ENCODE results near the gene ALKBH8.

Gene ALKBH8

DNA sequence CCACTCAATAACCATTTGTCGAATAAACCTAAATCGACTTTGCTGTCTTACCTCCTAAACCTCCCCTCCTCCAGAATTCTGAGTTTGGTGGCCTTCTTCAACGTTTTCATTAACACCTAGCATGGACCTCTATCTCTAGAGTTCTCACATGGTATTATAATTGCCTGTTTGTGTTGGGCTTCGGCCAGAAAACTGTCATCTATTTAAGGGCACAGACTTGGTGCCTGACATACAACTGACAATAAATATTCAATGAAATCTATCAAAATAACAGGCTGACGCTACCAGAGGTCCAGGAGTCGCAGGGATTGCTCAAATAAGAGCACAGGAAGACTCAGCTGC lies 687 bp downstream of the ALKBH8 start:
- H3K4me3 ChIP-seq (ENCODE audit: low read length), result peak overlapping the region; percentile 68
- no peak for DNase-seq (ENCODE audit: low read depth)
- TF ChIP-seq, protein P1, sequence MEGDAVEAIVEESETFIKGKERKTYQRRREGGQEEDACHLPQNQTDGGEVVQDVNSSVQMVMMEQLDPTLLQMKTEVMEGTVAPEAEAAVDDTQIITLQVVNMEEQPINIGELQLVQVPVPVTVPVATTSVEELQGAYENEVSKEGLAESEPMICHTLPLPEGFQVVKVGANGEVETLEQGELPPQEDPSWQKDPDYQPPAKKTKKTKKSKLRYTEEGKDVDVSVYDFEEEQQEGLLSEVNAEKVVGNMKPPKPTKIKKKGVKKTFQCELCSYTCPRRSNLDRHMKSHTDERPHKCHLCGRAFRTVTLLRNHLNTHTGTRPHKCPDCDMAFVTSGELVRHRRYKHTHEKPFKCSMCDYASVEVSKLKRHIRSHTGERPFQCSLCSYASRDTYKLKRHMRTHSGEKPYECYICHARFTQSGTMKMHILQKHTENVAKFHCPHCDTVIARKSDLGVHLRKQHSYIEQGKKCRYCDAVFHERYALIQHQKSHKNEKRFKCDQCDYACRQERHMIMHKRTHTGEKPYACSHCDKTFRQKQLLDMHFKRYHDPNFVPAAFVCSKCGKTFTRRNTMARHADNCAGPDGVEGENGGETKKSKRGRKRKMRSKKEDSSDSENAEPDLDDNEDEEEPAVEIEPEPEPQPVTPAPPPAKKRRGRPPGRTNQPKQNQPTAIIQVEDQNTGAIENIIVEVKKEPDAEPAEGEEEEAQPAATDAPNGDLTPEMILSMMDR (IDR thresholded peaks at IDR 0.05; ENCODE audit: insufficient read depth, low read depth, low read length, missing control alignments), result no peak

DNA sequence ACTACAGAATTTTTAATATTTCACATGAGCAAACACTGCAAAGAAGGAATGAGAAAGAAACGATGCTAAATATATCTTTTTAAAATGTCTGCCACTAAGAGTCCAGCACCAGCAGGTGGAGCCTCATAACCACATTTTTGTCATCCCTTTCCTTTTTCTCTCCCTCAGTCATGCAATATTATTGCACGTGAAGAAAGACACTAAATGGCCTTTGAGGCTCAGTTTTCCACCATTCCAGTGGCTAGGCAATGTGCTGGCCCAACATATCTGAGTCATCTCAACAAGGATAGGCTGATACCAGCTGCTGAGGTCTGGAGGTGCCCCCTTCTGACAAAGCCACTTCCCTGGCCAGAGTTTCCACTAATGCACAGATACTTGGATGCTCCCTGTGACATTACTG lies 1.8 kb downstream of the ALKBH8 start:
- DNase-seq (ENCODE audit: low read depth), result peak; percentile 62
- TF ChIP-seq, protein P1 (IDR thresholded peaks at IDR 0.05; ENCODE audit: insufficient read depth, low read depth, low read length, missing control alignments), result peak; percentile 64
- H3K4me3 ChIP-seq (ENCODE audit: low read length), result no peak overlapping the region

DNA sequence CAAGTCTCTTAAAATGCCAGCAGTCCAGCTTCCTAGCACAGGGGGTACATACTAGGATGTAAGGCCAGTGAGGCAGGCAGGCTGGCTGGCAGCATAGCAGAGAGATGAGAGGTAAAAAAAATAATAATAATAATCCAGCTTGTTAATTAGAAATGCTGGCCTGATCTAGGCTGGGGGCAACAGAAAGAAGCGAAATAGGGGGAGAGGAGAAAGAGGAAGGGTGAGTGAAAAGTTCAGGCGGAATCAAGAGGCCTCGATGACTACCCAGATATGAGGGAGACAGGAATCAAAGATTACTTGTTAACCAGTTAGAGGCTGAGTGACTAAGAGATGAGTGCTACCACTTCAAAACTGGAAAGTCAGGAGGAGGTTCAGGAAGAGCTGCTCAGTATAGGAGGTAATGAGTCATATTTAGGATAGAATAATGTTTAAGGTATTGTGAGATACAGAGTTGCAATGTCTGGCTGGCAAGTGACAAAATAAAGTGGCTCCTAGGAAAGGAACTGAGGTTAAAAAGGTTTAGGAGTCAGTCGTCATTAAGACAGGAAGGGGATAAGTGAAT lies 2.8 kb downstream of the ALKBH8 start:
- peak; percentile 97 for DNase-seq (ENCODE audit: low read depth)
- H3K4me3 ChIP-seq (ENCODE audit: low read length), result no peak overlapping the region
- TF ChIP-seq, protein P1 (IDR thresholded peaks at IDR 0.05; ENCODE audit: insufficient read depth, low read depth, low read length, missing control alignments), result no peak

DNA sequence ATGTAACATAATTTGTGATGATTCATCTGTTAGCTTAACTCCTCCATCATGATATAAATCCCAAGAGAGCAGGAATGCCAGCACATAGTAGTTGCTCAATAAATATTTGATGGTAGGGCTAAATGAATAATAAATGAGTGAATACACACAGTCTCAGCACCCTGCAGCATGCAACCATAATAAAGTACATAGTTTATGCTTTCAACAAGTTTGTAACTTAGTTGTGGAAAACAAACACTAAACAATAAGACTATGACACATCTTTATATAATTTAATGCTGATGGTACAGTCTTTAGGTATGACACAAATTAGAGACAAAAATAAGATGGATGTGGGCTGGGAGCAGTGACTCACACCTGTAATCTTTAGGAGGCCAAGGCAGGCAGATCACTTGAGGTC lies 3.8 kb downstream of the ALKBH8 start:
- TF ChIP-seq, protein P1 (IDR thresholded peaks at IDR 0.05; ENCODE audit: insufficient read depth, low read depth, low read length, missing control alignments), result no peak
- no peak overlapping the region for H3K4me3 ChIP-seq (ENCODE audit: low read length)
- DNase-seq (ENCODE audit: low read depth), result peak; percentile 79

DNA sequence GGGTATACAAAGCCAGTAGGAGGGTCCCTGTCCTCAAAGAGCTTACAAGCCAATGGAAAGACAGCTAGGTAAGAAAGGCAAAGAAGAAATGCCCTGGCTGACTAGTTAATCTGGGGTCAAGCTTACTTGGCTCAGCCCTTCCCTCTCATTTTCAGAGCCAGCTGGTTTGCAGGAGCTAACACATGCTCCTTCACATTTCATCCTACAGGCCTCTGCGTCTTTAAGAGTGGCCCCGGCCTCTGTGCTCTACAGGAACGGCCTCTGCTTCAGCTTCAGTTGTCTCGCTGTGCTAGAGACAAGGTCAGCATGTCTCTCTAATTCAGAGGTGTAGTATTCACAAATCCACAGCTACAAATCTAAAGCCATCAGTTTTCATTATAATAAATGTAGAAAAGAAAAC lies 15.2 kb downstream of the ALKBH8 start:
- DNase-seq (ENCODE audit: low read depth), result no peak
- TF ChIP-seq, protein P1 (IDR thresholded peaks at IDR 0.05; ENCODE audit: insufficient read depth, low read depth, low read length, missing control alignments), result no peak
- no peak overlapping the region for H3K4me3 ChIP-seq (ENCODE audit: low read length)

DNA sequence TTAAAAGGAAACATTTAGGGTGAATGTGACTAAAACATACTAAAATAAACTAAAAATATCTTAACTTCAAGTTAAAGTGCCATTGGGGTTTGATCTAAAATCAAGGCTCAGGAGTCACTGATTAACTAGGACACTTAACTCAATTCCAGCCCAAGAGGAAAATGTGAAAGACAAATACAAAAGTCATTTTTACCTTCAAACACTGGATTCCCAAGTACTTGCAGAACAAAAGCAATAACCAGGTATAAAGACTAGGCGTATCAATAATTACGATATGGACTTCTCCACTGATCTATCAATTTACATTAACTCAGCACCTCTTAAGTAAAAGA lies 15.6 kb downstream of the ALKBH8 start:
- no peak overlapping the region for H3K4me3 ChIP-seq (ENCODE audit: low read length)
- no peak for DNase-seq (ENCODE audit: low read depth)
- TF ChIP-seq, protein P1 (IDR thresholded peaks at IDR 0.05; ENCODE audit: insufficient read depth, low read depth, low read length, missing control alignments), result no peak

DNA sequence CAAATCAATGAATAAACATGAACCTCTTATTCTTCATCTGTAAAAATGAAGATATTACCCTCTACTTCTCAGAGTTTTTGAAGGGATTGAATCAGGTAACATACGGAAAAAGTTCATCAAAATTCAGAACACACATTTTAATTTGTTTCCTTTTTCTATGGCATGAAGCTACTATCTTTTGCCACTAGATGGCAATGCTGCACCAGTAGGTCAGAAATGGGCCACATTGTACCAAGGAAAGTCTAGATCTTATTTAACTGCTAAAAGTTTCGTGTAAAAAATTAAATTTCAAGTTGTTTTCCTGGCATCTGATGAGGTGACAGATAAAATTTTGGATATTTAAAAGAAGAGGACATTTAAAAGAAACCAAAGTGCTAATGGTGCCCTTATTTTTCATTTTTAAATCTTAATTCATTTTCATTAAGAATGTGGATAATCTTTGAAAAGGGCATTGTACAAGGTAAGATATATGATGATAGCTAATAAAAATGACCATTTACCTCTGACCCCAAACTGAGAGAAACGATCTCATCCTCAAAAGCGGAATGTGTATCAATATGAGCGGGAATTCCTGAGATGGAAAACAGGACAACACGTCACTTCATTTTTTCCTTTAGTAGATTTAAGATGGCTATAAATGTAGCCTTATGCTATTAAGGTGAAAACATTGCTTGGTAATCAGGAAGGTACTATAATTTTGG lies 16.1 kb downstream of the ALKBH8 start:
- DNase-seq (ENCODE audit: low read depth), result peak; percentile 53
- no peak overlapping the region for H3K4me3 ChIP-seq (ENCODE audit: low read length)
- TF ChIP-seq, protein P1 (IDR thresholded peaks at IDR 0.05; ENCODE audit: insufficient read depth, low read depth, low read length, missing control alignments), result peak; percentile 88
